NB4 (cell line): ENCODE results near the gene ITGB8.

Experiments
- CTCF ChIP-seq: IDR thresholded peaks from one replicate; pipeline ENCODE4 v1.5.1; 2012; ENCODE audit warnings: low read depth, low read length
- POLR2A ChIP-seq: IDR thresholded peaks from 2 replicates; pipeline ENCODE4 v1.6.1; 2011; ENCODE audit warnings: mild to moderate bottlenecking; ENCODE audit not compliant: insufficient read length; ENCODE audit errors: extremely low read depth

DNA sequence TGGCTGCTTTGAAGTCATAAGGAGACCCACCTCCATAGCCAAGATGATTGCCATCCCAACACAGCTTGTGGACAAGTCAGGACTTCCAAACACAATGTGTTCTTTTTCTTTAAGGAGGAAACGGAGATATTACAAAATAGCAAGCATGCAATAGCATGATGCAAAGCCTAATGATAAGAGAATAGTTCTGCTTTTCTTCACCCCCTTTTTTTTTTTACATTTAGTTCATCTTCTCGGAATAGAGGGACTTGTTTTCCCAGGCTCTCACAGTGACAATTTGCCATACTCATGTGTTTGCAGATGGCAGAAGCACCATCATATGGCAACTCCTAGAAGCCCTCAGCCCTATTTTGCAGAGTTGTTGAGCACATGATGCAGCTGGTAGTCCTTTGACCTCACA lies 119.8 kb downstream of the ITGB8 start:
- TF ChIP-seq POLR2A (no peak), CTCF (no peak)
